GM19328 (cell line): ENCODE data around the gene SCAF8.
"Not testable (repeated sequence)": the region's sequence is repeated elsewhere in the genome, so short reads cannot be mapped to it uniquely, and the experiment has no call there.

ENCODE experiments used
- ATAC-seq: cut with Tn5 transposase; IDR thresholded peaks from one replicate; pipeline ENCODE4 v1.9.1; 2021; ENCODE audit warnings: mild to moderate bottlenecking, moderate library complexity; ENCODE audit not compliant: unreplicated experiment

Gene SCAF8

GRCh38 chr6:154733183-154733625, at the start of gene SCAF8:
SCAF8 (plus strand) TSS chr6:154733416; CDS start chr6:154733901, 485 bp downstream.
- ATAC-seq: peak; percentile 73

DNA sequence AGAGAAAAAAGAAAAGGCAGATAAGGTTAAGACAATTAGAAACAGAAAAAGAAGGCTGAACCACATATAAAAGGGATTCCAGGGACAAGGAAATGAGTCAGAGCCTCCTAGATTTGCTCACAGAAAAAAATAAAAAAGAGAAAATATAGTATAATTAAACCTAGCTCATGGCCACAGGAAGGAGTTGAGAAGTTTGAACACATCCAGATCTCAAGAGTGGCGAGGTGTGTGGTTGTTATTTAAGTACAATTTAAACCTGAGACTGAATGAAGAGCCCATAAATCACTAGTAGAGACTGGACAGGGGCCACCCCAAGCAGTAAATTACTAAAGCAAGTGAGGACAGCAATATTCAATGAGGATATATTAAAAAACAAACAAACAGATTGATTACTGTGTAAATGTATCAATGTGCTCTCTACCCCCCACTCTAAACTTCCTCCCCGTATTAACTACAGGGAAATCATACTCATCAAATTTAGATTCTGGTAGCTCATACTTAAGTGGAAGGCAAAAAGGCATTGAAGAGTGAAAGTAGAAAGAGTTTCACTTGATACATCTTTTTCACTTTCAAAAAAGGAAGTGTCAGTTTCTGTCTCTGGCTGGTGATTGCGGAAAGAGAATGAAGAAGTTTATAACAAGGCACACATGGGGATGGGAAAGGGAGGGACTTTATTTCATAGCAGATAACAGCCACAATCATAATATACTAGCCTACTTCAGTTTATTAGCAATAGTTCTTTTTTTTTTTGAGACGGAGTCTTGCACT, 49.3 kb upstream of the SCAF8 start:
- peak; percentile 83 for ATAC-seq

DNA sequence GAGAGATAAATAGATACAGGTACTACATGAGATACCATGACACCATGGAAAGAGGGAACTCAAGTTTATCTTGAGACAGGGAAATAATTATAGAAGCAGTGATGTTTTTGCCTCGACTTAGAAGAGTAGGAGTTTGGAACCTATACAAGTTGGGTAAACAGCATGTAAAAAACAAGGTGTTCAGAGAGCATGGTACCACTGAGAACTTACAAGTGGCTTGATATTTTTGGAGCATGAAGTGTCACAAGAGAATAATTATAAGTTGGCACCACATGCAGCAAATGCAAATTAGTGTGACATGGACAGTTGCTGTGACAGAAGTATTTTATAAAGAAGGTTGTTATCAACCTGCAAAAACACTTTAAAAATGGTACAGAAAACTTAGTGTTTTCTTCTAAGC, 47.1 kb upstream of the SCAF8 start:
- ATAC-seq: no peak

DNA sequence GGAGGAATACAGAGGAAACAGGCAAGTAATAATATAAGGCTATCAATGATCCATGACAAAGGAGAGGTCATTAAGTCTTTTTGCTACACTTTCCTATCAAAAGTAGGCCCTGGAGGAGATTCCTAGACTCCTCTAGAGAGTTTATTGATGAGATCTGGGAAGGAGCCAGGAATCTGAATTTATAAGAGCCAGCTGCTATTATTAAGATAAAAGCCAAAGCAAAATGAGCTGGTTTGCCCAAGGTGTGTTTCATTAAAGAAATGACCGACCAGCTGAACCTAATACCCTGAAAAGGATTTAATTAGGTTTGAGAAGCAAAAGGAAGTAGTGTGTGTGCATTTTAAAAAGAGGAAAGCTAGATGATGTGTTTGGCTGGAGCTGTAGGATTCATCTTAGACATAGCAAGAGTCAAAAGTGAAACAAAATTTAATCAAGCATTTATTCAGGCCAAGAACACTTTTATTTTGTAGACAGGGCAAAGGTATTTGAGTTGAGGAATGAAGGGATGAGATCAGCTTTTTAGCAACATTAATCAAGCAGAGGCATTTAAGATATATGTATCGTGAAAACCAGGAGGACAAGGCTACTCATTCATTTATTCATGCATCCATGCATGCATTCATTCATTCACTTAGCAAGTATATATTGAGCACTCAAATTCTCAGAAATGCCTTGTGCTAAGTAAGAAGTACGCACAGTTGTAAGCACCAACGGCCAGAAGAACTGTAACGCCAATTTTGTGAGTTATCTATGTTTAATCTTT, 43.5 kb upstream of the SCAF8 start:
- ATAC-seq: no peak

DNA sequence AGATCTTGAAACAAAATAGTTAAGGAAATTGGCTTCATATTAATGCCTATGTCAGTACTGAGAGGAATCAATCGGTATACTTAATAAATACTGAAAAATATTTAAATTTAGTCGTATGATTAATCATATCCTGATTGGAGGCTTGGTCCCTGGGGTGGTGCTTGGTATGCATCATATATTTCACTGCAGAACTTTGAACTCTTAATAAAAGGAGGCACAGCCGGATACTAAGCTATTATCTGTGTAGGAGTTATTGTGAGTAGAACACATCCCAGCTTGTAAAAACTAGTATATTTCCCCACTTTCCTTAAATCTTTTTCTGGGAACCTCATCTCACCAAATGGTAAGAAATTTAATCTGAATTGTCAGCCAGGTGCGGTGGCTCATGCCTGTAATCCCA, 42.4 kb upstream of the SCAF8 start:
- ATAC-seq: no peak

- no peak for ATAC-seq
Measured at GRCh38 chr6:154696661-154697060, 36.6 kb upstream of the SCAF8 start.

DNA sequence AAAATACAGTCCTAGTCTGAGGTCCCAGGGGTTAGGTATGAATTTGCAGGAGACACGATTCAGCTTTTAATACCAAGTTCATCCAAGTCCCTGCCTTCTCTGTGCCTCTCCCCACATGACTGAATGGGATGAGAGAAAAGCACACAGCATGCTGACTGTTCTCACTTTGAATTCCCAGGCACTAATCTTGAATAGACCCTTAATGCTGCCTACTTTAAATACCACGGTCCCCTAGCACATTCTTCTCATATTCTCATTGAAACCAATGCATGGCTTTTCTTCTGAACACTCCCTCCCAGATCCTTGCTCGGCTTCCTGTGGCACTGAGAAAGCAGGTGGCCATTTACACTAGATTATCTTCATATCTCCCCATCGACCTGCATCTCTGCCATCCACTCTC, 30.1 kb upstream of the SCAF8 start:
- no peak for ATAC-seq

- ATAC-seq: no peak
Measured at GRCh38 chr6:154705471-154706113, 27.6 kb upstream of the SCAF8 start.

DNA sequence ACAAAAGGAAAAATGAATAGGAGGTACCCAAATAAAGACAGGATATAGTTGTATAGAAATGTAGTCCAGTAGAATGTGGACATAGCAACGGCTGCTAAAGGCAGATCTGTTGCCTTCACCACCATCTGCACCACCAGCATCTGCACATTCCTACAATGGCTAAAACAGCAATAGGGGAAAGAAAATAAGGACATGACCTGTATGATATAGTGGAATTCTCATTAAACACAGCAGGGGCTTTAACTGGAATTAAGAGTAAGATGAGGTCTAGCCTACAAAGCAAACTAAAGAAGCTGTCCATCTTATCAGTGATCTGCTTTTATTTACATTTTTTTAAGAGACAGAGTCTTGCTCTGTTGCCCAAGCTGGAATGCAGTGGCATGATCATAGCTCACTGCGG, 26.8 kb upstream of the SCAF8 start:
- no peak for ATAC-seq

DNA sequence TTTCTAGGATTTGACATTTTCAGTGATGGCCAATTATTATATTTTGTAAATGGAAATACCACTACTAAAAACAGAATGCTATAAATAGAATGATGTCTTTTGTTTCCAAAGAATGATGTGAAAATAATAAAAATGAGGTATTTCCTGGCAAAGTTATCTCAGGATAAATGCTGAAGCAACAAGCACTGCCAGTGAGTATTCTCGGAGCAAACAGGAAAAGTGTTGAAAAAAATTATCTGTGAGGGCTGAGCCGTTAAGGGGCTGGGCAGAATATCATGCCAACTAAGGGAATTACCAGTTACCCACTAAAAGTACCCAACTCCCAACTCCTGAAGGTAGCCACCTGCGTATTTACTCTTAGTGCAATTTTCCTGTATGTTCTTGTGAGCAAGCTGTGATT, 23.6 kb upstream of the SCAF8 start:
- ATAC-seq: no peak

- ATAC-seq: no peak
Measured at GRCh38 chr6:154710689-154711088, 22.5 kb upstream of the SCAF8 start.

- no peak for ATAC-seq
Measured at GRCh38 chr6:154715446-154715845, 17.8 kb upstream of the SCAF8 start.

GRCh38 chr6:154716350-154716749, 16.9 kb upstream of the SCAF8 start:
- not testable (repeated sequence) for ATAC-seq

DNA sequence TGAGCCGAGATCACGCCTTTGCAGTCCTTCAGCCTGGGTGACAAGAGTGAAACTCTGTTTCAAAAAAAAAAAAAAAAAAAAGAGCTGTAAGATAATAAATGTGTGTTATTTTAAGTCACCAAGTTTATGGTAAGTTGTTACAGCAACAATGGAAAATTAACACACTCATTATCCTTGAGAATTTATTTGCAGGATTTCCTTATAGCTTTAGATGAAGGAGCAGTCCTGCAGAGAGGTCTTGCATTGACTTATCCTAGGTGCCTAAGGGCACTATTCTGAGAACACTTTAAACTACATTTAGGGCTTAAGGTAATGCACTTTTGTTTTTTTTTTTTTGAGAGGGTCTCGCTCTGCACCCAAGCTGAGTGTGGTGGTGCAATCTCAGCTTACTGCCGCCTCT, 13.8 kb upstream of the SCAF8 start:
- ATAC-seq: no peak

DNA sequence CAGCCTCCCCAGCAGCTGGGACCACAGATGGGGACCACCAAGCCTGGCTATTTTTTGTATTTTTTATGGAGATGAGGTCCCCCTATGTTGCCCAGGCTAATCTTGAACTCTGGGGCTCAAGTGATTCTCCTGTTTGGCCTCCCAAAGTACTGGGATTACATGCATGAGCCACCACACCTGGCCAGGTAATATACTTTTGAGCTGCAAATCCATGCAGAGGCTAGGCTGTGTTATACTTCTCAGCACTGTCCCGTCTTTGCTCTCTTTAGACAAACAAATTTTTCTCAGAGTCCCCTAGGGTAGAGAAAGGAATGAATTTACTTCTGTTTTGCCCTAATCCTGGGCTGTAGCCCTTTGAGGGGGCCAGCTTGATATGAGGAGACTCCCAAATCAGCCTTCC, 13.4 kb upstream of the SCAF8 start:
- no peak for ATAC-seq

DNA sequence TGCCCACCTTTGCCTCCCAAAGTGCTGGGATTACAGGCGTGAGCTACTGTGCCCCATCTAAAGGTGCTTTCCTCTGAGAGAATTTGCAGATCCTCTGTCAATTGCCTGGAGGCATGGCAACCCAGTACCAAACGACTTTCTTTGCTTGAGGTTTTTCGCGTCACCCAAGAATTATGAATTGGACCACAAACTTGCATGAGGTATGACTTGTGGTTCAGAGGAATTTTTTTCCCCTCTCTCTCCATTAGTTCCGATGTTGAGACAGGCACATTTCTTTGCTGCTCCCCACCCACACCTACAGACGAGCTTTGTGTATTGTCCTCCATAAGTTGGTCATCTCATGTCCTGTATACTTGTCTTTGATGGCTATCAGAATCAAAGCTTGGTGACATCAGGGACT, 11.8 kb upstream of the SCAF8 start:
- no peak for ATAC-seq

DNA sequence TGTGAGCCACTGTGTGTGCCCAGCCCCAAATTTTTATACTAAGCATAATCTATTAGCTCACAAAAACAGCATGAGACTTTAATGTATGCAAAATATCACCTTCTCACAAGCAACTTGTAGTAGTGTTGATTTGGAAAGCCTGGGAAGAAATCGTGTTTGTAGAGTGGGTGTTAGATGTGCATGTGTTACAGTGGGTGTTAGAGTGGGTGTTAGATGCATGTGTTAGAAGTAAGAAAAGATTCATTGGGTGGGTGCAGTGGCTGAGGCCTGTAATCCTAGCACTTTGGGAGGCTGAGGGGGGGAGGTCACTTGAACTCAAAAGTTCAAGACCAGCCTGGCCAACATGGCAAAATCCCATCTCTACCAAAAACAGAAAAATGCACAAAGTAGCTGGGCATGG, 6.3 kb upstream of the SCAF8 start:
- no peak for ATAC-seq

DNA sequence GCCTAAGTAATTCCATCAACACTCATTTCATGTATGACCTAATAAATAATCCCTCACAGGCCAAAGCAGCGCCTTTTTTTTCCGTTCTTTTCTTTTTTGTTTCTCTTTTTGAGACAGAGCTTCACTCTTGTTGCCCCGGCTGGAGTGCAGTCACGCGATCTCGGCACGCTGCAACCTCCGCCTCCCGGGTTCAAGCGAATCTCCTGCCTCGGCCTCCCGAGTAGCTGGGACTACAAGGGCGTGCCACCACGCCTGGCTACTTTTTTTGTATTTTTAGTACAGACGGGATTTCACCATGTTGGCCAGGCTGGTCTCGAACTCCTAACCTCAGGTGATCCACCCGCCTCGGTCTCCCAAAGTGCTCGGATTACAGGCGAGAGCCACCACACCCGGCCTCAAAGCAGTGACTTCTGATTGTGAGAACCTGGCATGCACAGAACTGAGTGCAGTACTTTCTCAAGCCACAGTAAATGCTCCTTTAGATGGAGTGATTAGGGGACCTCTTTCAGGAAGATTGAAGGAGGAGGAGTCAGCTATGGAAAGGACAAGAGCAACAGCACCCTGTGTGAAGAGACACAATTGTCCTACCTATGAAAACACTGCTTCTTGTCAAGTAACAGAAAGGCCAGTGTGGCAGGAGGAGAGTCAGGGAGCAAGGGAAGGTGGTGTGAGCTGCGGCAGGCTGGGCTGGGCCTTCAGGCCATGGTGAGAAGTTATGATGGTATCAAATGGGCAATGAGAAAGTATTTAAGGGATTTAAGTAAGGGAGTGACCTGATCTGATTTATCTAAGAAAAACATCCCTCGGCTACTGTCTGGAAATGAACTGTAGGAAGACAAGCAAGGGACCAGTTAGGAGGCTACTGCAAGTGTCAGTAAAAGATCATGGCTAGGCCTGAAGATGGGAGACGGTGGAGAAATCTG, 1.7 kb upstream of the SCAF8 start:
- no peak for ATAC-seq

GRCh38 chr6:154732538-154733182, 556 bp upstream of the SCAF8 start:
- no peak for ATAC-seq
